DND-41 (cell line): ENCODE measurements around the gene DCLK1.

Source experiments
- ATAC-seq: fragments of 200-7000 bp; cut with Tn5 transposase; 3 replicates; pipeline ENCODE4 v1.9.1; 2021; ENCODE audit warnings: low read depth; ENCODE audit not compliant: insufficient read depth
- DNase-seq: peaks from one replicate; pipeline ENCODE4 v3.0.0-alpha.2; 2020
- H2AFZ ChIP-seq: 2 replicates; pipeline ENCODE4 v1.6.0; 2012; ENCODE audit warnings: low read depth, low read length
- H3K27ac ChIP-seq: 2 replicates; pipeline ENCODE4 v1.5.1; 2012; ENCODE audit warnings: low read length, inconsistent platforms
- H3K27me3 ChIP-seq: fragments of 200-600 bp; sonication (generic); 2 replicates; pipeline ENCODE4 v1.6.0; 2012; ENCODE audit warnings: low read length, mild to moderate bottlenecking, inconsistent platforms; ENCODE audit not compliant: insufficient read depth, poor library complexity
- H3K36me3 ChIP-seq: 2 replicates; pipeline ENCODE4 v1.5.1; 2012; ENCODE audit warnings: low read length, inconsistent platforms; ENCODE audit not compliant: insufficient read depth
- H3K4me1 ChIP-seq: 2 replicates; pipeline ENCODE4 v1.5.1; 2012; ENCODE audit warnings: mild to moderate bottlenecking, low read length; ENCODE audit not compliant: insufficient read depth
- H3K4me2 ChIP-seq: 2 replicates; pipeline ENCODE4 v1.6.0; 2012; ENCODE audit warnings: mild to moderate bottlenecking, moderate library complexity, low read length, inconsistent platforms; ENCODE audit not compliant: insufficient read depth
- H3K4me3 ChIP-seq, 2 experiments: fragments of 200-600 bp in 1 of 2; shearing (Covaris generic) in 1 of 2; 2 replicates each; pipeline ENCODE4 v1.5.1; 2012 to 2016; ENCODE audit warnings: inconsistent platforms in 2 of 2, low read length in 2 of 2, mild to moderate bottlenecking in 2 of 2, low read depth in 1 of 2, moderate library complexity in 1 of 2
- H3K79me2 ChIP-seq: 2 replicates; pipeline ENCODE4 v1.6.0; 2012; ENCODE audit warnings: low read length, inconsistent platforms; ENCODE audit not compliant: insufficient read depth
- H3K9ac ChIP-seq: 2 replicates; pipeline ENCODE4 v1.6.0; 2012; ENCODE audit warnings: low read depth, mild to moderate bottlenecking, inconsistent platforms, low read length, moderate library complexity
- H3K9me3 ChIP-seq: 2 replicates; pipeline ENCODE4 v1.5.1; 2012; ENCODE audit warnings: low read length, moderate library complexity, mild to moderate bottlenecking, inconsistent platforms; ENCODE audit not compliant: insufficient read depth, severe bottlenecking
- H4K20me1 ChIP-seq: 2 replicates; pipeline ENCODE4 v1.6.0; 2012; ENCODE audit warnings: low read length; ENCODE audit not compliant: insufficient read depth
- CTCF ChIP-seq: IDR thresholded peaks from 2 replicates; pipeline ENCODE4 v1.5.1; 2012; ENCODE audit warnings: borderline replicate concordance, low read length, moderate library complexity, mild to moderate bottlenecking; ENCODE audit not compliant: poor library complexity, severe bottlenecking; ENCODE audit errors: extremely low read depth
- EZH2 ChIP-seq: IDR thresholded peaks from 3 replicates; pipeline ENCODE4 v1.6.1; 2012; ENCODE audit warnings: borderline replicate concordance, low read depth, mild to moderate bottlenecking, moderate library complexity, low read length, inconsistent platforms; ENCODE audit not compliant: severe bottlenecking

The DCLK1 gene

GRCh38 chr13:35993686-35994085, 137.5 kb downstream of the DCLK1 start:
- Histone ChIP-seq H2AFZ (no peak overlapping the region), H3K36me3 (no peaks in the 10 kb centered on the region), H3K4me3 (no peak overlapping the region), H3K9ac (no peak overlapping the region), H4K20me1 (no peaks in the 10 kb centered on the region), H3K79me2 (no peaks in the 10 kb centered on the region), H3K4me1 (no peaks in the 10 kb centered on the region), H3K27me3 (no peaks in the 10 kb centered on the region), H3K27ac (no peak overlapping the region), H3K4me2 (no peak overlapping the region), H3K9me3 (no peaks in the 10 kb centered on the region)
- no peak for TF ChIP-seq CTCF
- TF ChIP-seq EZH2: no peak
- DNase-seq (no peak), ATAC-seq (no peak)

- no peak overlapping the region for H3K4me2 ChIP-seq
Measured at GRCh38 chr13:35992964-35993363, 138.2 kb downstream of the DCLK1 start.

GRCh38 chr13:35990196-35990595, 141.0 kb downstream of the DCLK1 start:
- no peak overlapping the region for H3K4me3 ChIP-seq
- no peaks in the 10 kb centered on the region for H4K20me1 ChIP-seq
- no peaks in the 10 kb centered on the region for H3K27me3 ChIP-seq
- no peak overlapping the region for H2AFZ ChIP-seq
- no peak overlapping the region for H3K4me2 ChIP-seq
- H3K79me2 ChIP-seq: no peaks in the 10 kb centered on the region
- H3K36me3 ChIP-seq: no peaks in the 10 kb centered on the region
- no peak overlapping the region for H3K27ac ChIP-seq
- TF ChIP-seq CTCF (peak; percentile 9), EZH2 (no peak)
- no peak overlapping the region for H3K9ac ChIP-seq
- H3K4me1 ChIP-seq: no peaks in the 10 kb centered on the region
- DNase-seq (no peak), ATAC-seq (no peak)
- H3K9me3 ChIP-seq: no peaks in the 10 kb centered on the region

More at GRCh38 chr13:35992964-35993363, 138.2 kb downstream of the DCLK1 start:
- no peak overlapping the region for H3K4me3 ChIP-seq
- ATAC-seq (no peak), DNase-seq (no peak)
- H3K27me3 ChIP-seq: no peaks in the 10 kb centered on the region
- no peak overlapping the region for H3K9ac ChIP-seq
- no peaks in the 10 kb centered on the region for H3K9me3 ChIP-seq
- no peaks in the 10 kb centered on the region for H3K4me1 ChIP-seq
- no peak overlapping the region for H2AFZ ChIP-seq
- no peaks in the 10 kb centered on the region for H4K20me1 ChIP-seq
- TF ChIP-seq CTCF (no peak), EZH2 (no peak)
- no peak overlapping the region for H3K27ac ChIP-seq
- H3K36me3 ChIP-seq: no peaks in the 10 kb centered on the region
- H3K79me2 ChIP-seq: no peaks in the 10 kb centered on the region

GRCh38 chr13:35988648-35989081, 142.5 kb downstream of the DCLK1 start:
- TF ChIP-seq EZH2: no peak
- TF ChIP-seq CTCF: no peak
- no peak for ATAC-seq
- no peaks in the 10 kb centered on the region for H3K4me1 ChIP-seq
- H3K27ac ChIP-seq: no peak overlapping the region
- no peaks in the 10 kb centered on the region for H4K20me1 ChIP-seq
- no peaks in the 10 kb centered on the region for H3K36me3 ChIP-seq
- no peaks in the 10 kb centered on the region for H3K27me3 ChIP-seq
- DNase-seq: no peak
- no peaks in the 10 kb centered on the region for H3K9me3 ChIP-seq
- H2AFZ ChIP-seq: no peak overlapping the region
- no peak overlapping the region for H3K4me3 ChIP-seq
- H3K9ac ChIP-seq: no peak overlapping the region
- no peaks in the 10 kb centered on the region for H3K79me2 ChIP-seq
- no peak overlapping the region for H3K4me2 ChIP-seq
